ENCODE measurements around the gene PRSS36.
"Not testable (repeated sequence)": the region's sequence is repeated elsewhere in the genome, so short reads cannot be mapped to it uniquely, and the experiment has no call there.

The PRSS36 gene

DNA sequence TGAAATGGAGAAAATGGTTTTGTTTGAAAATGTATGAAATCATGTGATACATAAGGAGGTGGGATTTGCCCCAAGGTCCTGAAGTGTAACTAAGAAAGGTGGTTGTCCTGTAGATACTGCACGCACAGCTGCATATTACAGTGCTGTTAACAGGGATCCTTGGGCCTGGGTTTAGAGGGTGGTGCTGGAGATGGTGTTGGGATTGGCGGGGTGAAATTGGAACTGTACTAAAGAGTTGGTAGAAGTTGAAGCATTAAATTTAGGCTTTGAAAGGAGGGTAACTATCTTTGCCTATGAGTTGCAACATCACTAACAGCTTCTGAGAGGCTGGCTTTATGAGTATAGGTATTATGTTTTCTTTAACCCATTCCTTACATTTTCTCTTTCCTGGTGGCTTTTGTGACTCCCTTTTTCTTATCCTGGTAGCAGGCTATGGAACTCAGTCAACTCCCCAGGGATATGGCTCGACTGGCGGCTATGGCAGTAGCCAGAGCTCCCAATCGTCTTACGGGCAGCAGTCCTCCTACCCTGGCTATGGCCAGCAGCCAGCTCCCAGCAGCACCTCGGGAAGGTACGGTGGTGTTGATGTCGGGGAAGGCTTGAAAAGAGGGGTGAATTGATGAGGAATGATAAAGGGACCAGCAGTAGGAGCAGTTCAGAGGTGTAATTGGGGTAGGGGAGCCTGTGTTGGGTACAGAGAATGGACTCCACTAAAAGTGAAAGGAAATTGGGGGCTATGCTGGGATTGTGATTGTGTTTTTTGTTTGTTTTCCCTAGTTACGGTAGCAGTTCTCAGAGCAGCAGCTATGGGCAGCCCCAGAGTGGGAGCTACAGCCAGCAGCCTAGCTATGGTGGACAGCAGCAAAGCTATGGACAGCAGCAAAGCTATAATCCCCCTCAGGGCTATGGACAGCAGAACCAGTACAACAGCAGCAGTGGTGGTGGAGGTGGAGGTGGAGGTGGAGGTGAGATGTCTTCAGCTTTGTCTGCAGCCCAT lies 33.9 kb upstream of the PRSS36 start:
- no peak for DNase-seq

DNA sequence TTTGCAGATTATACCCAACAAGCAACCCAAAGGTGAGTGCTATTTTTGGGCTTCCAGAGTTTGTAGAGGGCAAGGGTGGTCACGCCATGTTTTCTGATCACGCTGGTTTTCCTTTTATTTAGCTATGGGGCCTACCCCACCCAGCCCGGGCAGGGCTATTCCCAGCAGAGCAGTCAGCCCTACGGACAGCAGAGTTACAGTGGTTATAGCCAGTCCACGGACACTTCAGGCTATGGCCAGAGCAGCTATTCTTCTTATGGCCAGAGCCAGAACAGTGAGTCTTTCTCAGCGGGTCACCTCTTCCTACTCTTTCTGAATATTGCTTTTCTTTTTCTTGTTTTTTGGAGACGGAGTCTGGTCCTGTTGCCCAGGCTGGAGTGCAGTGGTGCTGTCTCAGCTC lies 32.5 kb upstream of the PRSS36 start:
- no peak for DNase-seq

DNA sequence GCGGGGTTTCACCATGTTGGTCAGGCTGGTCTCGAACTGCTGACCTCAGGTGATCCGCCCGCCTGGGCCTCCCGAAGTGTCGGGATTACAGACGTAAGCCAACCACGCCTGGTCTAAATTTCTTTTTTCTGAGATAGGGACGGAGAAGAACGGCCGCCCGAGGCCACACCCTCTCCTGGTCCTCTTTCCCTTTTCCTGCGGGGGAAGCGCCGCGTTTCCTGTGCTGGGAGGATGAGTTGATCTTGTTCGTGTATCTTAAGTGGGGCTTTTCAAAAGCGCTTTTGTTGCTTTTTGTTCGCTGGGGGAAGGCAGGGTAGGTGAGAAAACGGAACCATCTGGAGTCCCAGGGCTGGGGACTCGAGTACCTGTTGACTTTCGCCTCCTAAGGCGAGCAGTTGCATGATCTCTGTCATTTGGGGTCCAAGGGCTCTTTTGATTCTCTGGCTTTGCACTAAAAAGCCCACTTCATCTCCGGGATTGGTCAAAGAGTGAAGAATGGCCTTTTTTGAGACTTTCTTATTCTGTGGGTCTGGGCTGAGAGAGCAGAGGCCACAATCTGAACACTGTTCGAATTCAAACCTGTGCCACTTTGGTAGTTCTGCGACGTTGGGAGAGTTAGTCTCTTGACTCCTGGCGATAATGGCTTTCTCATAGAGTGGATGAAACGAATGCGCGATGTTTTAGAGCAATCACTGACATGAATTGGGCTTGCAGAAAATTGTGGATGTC lies 31.4 kb upstream of the PRSS36 start:
- no peak for DNase-seq

DNA sequence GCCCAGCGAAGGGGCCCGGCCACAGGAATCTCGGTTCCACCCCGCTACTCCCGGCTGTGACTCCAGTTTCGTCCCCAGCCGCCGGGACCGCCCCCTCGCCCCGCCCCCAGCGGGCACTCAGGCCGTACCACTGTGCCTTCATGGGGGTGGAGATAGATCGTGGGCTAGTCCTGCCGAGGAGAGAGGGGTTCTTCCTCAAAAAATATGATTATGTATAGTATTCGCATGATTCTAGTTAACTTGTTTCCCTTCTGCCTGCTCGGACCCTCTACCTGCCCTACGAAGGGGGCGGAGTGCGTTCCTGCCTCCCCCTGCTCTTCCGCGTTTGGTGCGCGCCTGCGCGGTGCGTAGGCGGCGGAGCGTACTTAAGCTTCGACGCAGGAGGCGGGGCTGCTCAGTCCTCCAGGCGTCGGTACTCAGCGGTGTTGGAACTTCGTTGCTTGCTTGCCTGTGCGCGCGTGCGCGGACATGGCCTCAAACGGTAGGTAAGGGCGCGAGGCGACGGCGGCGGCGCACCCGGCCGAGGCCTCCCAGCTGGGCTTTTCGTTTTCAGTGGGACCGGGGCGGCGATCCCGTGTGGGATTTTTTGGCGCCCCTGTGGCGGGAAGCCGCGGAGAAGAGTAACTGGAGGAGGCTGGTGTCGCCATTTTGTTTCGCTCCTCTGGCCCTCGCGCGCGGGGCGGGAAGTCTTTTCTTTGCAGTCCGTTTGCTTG lies 30.0 kb upstream of the PRSS36 start, which contains the start of gene FUS:
Gene FUS (plus strand): TSS at position 393 of the 713 bp plus-strand sequence. CDS start 76 bp downstream, at position 469.
- DNase-seq = peak; percentile 77

- no peak for DNase-seq
These were observed 29.4 kb upstream of the PRSS36 start for GRCh38 chr16:31179219-31179746.

DNA sequence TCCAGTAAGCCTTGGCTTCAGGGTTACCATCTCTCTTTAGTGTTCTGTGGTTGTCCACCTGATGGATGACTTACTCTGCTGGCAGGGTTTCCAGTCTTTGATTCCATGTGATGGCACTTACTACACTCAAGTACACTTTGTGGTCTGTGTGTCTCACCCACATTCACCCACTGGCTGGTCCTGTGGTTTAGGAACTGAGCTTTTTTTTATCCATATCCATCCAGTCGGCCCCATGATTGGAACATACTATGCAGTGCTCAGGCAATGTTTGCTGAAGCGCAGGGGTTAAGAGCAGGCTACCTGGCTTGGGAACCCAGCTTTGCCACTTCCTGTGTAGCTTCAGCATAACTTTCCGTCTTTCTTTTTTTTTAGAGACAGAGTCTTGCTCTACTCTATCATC lies 27.3 kb upstream of the PRSS36 start:
- DNase-seq = no peak

DNA sequence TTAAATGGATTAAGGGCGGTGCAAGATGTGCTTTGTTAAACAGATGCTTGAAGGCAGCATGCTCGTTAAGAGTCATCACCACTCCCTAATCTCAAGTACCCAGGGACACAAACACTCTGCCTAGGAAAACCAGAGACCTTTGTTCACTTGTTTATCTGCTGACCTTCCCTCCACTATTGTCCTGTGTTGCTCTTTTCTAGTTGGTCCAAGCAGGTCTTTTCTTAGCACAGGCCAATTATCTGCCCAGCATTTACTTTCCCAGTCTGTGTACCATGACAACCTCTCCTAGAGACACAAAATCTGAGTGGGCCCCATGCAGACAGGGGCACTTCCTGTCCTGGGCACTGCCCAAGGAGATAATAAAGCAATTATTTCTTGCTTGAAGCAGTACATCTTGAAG lies 20.2 kb upstream of the PRSS36 start:
- not testable (repeated sequence) for DNase-seq

GRCh38 chr16:31168848-31169247 lies 19.0 kb upstream of the PRSS36 start:
- DNase-seq = no peak

DNA sequence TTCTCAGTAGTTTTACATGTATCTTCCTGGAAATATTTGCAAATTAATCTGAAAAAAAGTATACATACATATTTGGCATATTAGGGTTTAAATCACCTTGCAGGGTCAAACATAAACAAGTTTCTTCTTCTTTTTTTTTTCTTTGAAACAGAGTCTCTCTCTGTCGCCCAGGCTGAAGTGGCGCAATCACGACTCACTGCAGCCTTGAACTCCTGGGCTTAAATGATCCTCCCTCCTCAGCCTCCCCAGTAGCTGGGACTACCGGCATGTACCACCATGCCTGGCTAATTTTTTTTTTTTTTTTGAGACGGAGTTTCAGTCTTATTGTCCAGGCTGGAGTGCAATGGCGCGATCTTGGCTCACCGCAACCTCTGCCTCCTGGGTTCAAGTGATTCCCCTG lies 17.4 kb upstream of the PRSS36 start:
- DNase-seq = no peak

GRCh38 chr16:31157136-31157535 lies 7.3 kb upstream of the PRSS36 start:
- no peak for DNase-seq

DNA sequence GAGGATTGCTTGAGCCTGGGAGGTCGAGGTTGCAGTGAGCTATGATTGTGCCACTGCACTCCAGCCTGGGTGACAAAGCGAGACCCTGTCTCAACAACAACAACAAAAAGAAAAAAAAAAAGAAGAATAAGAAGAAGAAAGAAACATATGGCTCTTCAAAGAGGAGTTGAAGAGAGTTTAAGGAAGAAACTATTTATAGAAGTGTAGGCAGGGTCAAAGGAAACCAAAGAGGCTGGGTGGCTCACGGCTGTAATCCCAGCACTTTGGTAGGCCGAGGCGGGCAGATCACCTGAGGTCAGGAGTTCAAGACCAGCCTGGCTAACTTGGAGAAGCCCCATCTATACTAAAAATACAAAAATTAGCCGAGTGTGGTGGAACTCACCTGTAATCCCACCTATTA lies 1.1 kb upstream of the PRSS36 start:
- not testable (repeated sequence) for DNase-seq

- DNase-seq = no peak
These were observed 534 bp downstream of the PRSS36 start for GRCh38 chr16:31149332-31149731.

GRCh38 chr16:31148896-31149295 lies 970 bp downstream of the PRSS36 start:
- no peak for DNase-seq

GRCh38 chr16:31148281-31148728 lies 1.6 kb downstream of the PRSS36 start:
- DNase-seq = no peak

- DNase-seq = no peak
These were observed 2.3 kb downstream of the PRSS36 start for GRCh38 chr16:31147574-31147973.

DNA sequence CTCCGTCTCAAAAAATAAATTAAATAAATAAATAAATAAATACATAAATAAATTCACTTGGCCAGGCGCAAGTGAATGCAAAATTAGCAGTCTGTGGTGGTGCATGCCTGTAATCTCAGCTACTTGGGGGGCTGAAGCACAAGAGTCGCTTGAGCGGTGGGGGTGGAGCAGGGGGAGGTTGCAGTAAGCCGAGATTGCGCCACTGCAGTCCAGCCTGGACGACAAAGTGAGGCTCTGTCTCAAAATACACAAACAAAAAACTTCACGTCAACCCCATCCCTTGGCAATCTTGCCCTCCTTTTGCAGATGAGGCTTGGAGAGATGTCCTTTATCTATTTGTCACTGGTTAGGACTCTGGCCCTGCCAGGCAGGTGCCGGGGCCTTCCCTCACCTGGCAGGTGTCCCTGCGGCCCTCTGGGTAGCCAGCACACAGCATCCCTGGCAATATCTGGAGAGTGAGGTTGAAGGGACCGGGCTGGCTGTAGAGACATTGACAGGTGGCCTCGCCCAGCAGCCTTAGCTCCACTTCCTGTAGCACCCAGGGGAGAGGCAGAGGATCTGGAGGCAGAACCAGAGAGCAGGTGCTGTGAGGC lies 4.4 kb downstream of the PRSS36 start:
- DNase-seq = no peak

DNA sequence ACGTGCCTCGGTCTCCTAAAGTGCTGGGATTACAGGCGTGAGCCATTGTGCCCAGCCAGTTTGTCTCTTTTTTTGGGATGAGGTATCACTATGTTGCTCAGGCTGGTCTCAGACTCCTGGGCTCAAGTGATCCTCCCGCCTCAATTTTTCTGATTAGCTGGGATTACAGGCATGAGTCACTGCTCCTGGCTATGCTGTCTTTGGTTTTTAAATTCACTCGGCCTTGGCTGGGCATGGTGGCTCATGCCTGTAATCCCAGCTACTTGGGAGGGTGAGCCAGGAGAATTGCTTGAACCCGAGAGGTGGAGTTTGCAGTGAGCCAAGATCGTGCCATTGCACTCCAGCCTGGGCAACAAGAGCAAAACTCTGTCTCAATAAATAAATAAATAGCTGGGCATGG lies 5.4 kb downstream of the PRSS36 start:
- DNase-seq = not testable (repeated sequence)

GRCh38 chr16:31143694-31144148 lies 6.1 kb downstream of the PRSS36 start:
- no peak for DNase-seq

- no peak for DNase-seq
These were observed 6.7 kb downstream of the PRSS36 start for GRCh38 chr16:31143011-31143693.

DNA sequence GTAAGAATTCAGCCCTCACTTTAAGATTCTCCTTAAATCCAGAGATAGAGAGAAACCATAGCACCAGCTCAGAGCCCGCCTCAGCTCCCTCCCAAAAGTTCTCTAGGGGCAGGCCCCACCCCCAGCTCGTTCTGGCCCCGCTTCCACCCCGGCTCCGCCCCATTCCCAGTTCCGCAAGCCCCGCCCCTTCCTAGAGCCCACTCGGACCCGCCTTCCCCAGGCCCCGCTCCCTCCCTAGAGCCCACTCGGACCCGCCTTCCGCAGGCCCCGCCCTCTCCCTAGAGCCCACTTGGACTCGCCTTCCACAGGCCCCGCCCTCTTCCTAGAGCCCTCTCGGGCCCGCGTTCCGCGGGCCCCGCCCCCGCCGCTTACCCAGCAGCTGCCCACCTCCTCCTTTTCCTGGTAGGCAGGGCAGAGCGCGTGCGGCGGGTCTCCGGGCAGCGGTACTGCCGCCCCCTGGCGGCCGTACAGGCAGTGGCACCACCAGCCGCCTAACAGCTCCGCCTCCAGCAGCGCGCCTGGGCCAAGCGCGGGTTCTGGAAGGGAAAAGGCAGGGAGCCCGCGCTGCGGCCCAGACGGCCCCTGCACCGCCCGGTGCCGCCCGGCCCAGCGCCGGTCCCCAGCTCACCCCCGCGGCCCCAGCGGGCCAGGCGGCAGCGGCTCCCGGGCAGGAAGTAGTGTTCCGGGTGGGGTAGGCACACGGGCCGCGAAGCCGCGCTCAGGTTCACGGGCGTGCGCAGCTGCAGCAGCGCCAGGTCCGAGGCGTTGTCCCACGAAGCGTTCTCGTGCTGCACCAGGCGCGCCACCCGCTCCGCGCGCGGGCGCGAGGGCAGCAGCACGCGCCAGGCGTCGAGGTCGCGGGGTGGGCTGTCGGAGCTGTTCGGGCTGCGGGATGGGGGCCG lies 7.5 kb downstream of the PRSS36 start:
- peak; percentile 95 for DNase-seq
